ENCODE data around the gene FOXE3. TPM values are rescaled to one million over a fixed set of nuclear protein-coding genes. Genes with fewer than 3 reads are reported as not detected.

The FOXE3 gene
- polyA plus RNA-seq, 2 of the 4 experiments (the other 2 are of a cell fraction): 0.08 TPM; not detected in 1

DNA sequence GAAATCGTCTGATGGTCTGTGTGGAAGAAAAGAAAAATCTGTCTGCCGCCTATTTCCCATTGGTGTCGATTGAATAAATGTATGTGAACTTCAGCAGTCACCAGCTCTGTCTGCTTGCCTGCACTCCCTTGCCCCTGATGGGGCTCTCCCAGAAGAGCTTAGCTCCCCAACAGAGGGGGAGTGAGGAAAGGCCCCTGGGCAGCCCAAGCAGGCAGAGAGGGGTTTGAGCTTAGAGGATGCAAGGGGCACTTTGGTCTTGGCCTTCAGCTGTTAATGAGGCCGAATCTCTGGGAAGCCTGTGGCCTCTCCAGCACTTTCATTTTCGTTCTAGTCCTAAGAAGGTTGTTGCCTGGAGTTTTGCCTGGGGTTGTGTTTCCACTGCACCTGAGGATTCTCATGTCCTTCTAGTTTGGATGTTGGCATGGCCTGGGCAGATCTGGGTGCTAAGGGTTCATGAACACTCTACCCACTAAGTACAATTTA is 24.6 kb downstream of the FOXE3 start:
- FAIRE-seq (no peak), DNase-seq (ENCODE audit: low read depth in 1 of 2, low spot score in 1 of 2) (no peak), ATAC-seq (no peak)
- TF ChIP-seq CHD4 (IDR thresholded peaks at IDR 0.05; ENCODE audit: borderline replicate concordance) (no peak), MAFK (IDR thresholded peaks at IDR 0.05; ENCODE audit: partially characterized antibody) (no peak), E2F6 (IDR thresholded peaks at IDR 0.05; ENCODE audit: borderline replicate concordance, low read depth) (no peak), RARB (CRISPR knock-in tag; IDR thresholded peaks at IDR 0.05) (no peak), ZC3H11A (IDR thresholded peaks at IDR 0.05) (no peak), RNF2 (IDR thresholded peaks at IDR 0.05; ENCODE audit: borderline replicate concordance, low read depth) (no peak), CBX2 (IDR thresholded peaks at IDR 0.05; ENCODE audit: borderline replicate concordance, low read depth) (no peak), EP300 (IDR thresholded peaks at IDR 0.05) (no peak), JUNB (IDR thresholded peaks at IDR 0.05) (no peak), SMC3 (IDR thresholded peaks at IDR 0.05) (no peak), ESRRA (IDR thresholded peaks at IDR 0.05; ENCODE audit: borderline replicate concordance, low read length) (no peak), EHF (CRISPR knock-in tag; IDR thresholded peaks at IDR 0.05) (no peak), CEBPB (IDR thresholded peaks at IDR 0.05) (no peak), FOXS1 (CRISPR knock-in tag; IDR thresholded peaks at IDR 0.05) (no peak), NR3C1 (IDR thresholded peaks at IDR 0.05) (no peak)
- Histone ChIP-seq H3K9me3 (no peaks in the 10 kb centered on the region), H3K27ac (no peak overlapping the region), H3K4me3 (no peak overlapping the region), H3K4me2 (no peak overlapping the region), H3K4me1 (peaks cover 7% of the 10 kb centered on the region; the same call in 1 of the 3 replicates)
- CTCF ChIA-PET: interaction anchor here (0.6 to 7.4 kb wide), 6 partner anchors 8 to 270 kb away, joined by 3 to 47 read pairs (median 5); no protein-coding TSS in a partner anchor
- 50% methylated on average over 5 of the region's 5 CpGs for WGBS (ENCODE audit: missing lambda C conversion rate)
- POLR2A ChIA-PET: no interaction called here

GRCh38 chr1:47441450-47442106 is 25.5 kb downstream of the FOXE3 start:
- ATAC-seq (no peak), FAIRE-seq (no peak), DNase-seq (ENCODE audit: low read depth in 1 of 2, low spot score in 1 of 2) (no peak)
- ChIA-PET POLR2A (interaction anchor here (0.6 kb wide), 1 partner anchor 284 kb away, joined by 4 read pairs; no protein-coding TSS in a partner anchor), CTCF (interaction anchor here (0.9 to 7.4 kb wide), 7 partner anchors 7 to 285 kb away, joined by 3 to 47 read pairs (median 4); no protein-coding TSS in a partner anchor)
- TF ChIP-seq ZFP36 (IDR thresholded peaks at IDR 0.05; ENCODE audit: borderline replicate concordance, partially characterized antibody): no peak
- Histone ChIP-seq H3K9me3 (no peaks in the 10 kb centered on the region), H3K27ac (no peak overlapping the region), H3K4me3 (no peak overlapping the region), H3K4me2 (no peak overlapping the region), H3K4me1 (no peaks in the 10 kb centered on the region)
- WGBS (ENCODE audit: missing lambda C conversion rate): 90% methylated on average over 3 of the region's 3 CpGs

GRCh38 chr1:47442202-47442601 is 26.1 kb downstream of the FOXE3 start:
- ATAC-seq (no peak), DNase-seq (ENCODE audit: low read depth in 1 of 2, low spot score in 1 of 2) (no peak), FAIRE-seq (no peak)
- no peak for TF ChIP-seq EP300 (IDR thresholded peaks at IDR 0.05)
- no peak for TF ChIP-seq FOSL2 (IDR thresholded peaks at IDR 0.05)
- no peak for TF ChIP-seq FOSL2 (CRISPR knock-in tag; IDR thresholded peaks at IDR 0.05)
- no peak for TF ChIP-seq EHF (CRISPR knock-in tag; IDR thresholded peaks at IDR 0.05)
- no peak for TF ChIP-seq MAFK (IDR thresholded peaks at IDR 0.05; ENCODE audit: partially characterized antibody)
- no peak for TF ChIP-seq RFX5 (IDR thresholded peaks at IDR 0.05)
- no peak for TF ChIP-seq CTCF (IDR thresholded peaks at IDR 0.05)
- no peak for TF ChIP-seq HDAC2 (IDR thresholded peaks at IDR 0.05)
- TF ChIP-seq BCL3 (IDR thresholded peaks at IDR 0.05): no peak
- TF ChIP-seq CBX8 (IDR thresholded peaks at IDR 0.05): no peak
- no peak overlapping the region for H3K27ac ChIP-seq
- POLR2A ChIA-PET: no interaction called here
- CTCF ChIA-PET: interaction anchor here (0.9 to 3.2 kb wide), 4 partner anchors 10 to 269 kb away, joined by 3 to 16 read pairs (median 4); no protein-coding TSS in a partner anchor
- H3K4me1 ChIP-seq: no peaks in the 10 kb centered on the region
- H3K9me3 ChIP-seq: no peaks in the 10 kb centered on the region
- H3K4me3 ChIP-seq: no peak overlapping the region
- H3K4me2 ChIP-seq: no peak overlapping the region
- WGBS (ENCODE audit: missing lambda C conversion rate): 98% methylated on average over 4 of the region's 4 CpGs

Measured in A549 (cell line).